ENCODE measurements around the gene CREG2.

Gene CREG2

DNA sequence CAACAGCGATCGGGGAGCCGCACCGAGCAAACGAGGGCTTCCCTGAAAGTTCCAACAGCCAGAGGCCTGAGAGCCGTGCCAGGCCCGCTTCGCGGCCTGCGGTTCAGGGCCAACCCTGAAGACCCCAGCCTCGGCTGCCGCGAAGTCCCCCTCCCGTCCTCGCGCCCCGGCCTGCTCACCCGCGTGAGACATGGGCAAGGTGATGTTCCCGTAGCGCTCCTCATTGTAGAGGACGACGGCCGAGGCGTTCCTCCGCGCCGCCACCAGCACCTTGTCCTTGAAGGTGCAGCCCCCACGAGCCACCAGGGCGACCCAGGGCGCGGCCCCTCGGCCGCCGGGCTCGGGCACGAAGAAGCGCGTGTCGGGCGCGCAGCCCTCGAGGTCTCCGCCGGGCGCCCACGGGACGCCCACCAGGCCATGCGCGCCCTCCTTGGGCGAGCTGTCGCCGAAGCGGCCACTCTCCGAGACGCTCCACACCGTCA, 79.3 kb downstream of the CREG2 start:
- DNase-seq (ENCODE audit: low spot score), result no peak

GRCh38 chr2:101307503-101307902, 79.8 kb downstream of the CREG2 start:
- no peak for DNase-seq (ENCODE audit: low spot score)

GRCh38 chr2:101306410-101306809, 80.9 kb downstream of the CREG2 start:
- no peak for DNase-seq (ENCODE audit: low spot score)

GRCh38 chr2:101305492-101306078, 81.7 kb downstream of the CREG2 start:
- DNase-seq (ENCODE audit: low spot score), result no peak

- DNase-seq (ENCODE audit: low spot score), result no peak
Observed at GRCh38 chr2:101305035-101305434, 82.3 kb downstream of the CREG2 start.

GRCh38 chr2:101303688-101304087, 83.6 kb downstream of the CREG2 start:
- no peak for DNase-seq (ENCODE audit: low spot score)

DNA sequence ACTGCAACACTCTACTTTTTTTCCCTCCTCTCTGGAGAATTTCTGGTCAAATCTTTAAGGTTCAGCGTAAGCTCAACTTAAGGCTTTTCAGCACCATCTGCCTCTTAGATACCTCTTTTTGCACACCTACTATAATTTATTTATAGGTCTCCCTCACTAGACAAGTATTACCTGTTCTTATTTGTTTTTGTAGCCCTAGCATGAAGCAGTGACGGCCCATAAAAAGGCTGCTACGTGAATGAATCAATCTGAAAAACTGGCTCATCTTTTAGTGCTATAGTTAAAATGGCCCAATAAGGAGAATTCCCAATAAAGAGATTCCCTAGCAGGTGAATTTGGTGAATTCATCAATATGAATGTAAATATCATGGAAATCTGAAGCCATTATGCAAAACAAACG, 85.3 kb downstream of the CREG2 start:
- no peak for DNase-seq (ENCODE audit: low spot score)

DNA sequence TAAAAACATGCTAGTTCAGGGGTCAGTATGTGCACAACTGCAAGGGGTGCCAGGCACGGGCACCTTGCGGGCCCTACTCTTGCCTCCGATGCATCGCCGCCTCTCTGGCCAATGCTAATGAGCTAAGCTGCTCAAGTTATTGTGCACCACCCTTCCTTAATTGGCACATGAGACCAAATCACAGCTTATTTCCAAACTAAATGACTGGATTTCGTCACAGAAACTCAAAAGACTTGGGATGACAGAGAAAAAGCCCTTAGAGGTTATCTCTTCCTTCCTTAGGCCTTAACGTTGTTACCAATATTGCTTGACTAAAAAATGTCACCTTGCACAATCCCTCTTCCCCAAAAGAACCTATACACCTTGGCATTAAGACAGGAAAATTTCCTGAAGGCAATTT, 86.5 kb downstream of the CREG2 start:
- no peak for DNase-seq (ENCODE audit: low spot score)

GRCh38 chr2:101300164-101300563, 87.1 kb downstream of the CREG2 start:
- DNase-seq (ENCODE audit: low spot score), result no peak

GRCh38 chr2:101299604-101300003, 87.7 kb downstream of the CREG2 start:
- DNase-seq (ENCODE audit: low spot score), result no peak

- DNase-seq (ENCODE audit: low spot score), result no peak
Observed at GRCh38 chr2:101297383-101297782, 89.9 kb downstream of the CREG2 start.

- no peak for DNase-seq (ENCODE audit: low spot score)
Observed at GRCh38 chr2:101296371-101296770, 90.9 kb downstream of the CREG2 start.

- DNase-seq (ENCODE audit: low spot score), result no peak
Observed at GRCh38 chr2:101295895-101296294, 91.4 kb downstream of the CREG2 start.

Data from SW480 (cell line).